Activated CD8-positive, alpha-beta T cell treated with anti-CD3 and anti-CD28 coated beads for 36 hours (primary cell): Measurements from ENCODE around the gene KPTN. TPM values are rescaled to one million over a fixed set of nuclear protein-coding genes. Genes with fewer than 3 reads are reported as not detected.

Source experiments
- ATAC-seq: fragments of 200-7000 bp; cut with Tn5 transposase; one replicate; pipeline ENCODE4 v1.10.0; 2021; ENCODE audit warnings: mild to moderate bottlenecking, moderate library complexity
- CTCF ChIA-PET: fragments of 350-600 bp; sonication (Branson Sonifier 250); formaldehyde crosslinking; loops from one replicate; lab custom pipeline; 2021; ENCODE audit warnings: antibody characterized with exemption; lab: Charles Lee
- POLR2A ChIA-PET: fragments of 350-600 bp; sonication (Branson Sonifier 250); formaldehyde crosslinking; loops from one replicate; lab custom pipeline; 2021; ENCODE audit warnings: antibody characterized with exemption; lab: Charles Lee
- DNase-seq: peaks from one replicate; pipeline ENCODE4 v3.0.0-alpha.2; 2020
- H3K27ac Mint-ChIP-seq: one replicate; pipeline ENCODE4 v1.8.0; 2021; ENCODE audit warnings: mild to moderate bottlenecking, mixed read lengths
- H3K27me3 Mint-ChIP-seq: one replicate; pipeline ENCODE4 v1.8.0; 2021; ENCODE audit warnings: mixed read lengths
- H3K36me3 Mint-ChIP-seq: one replicate; pipeline ENCODE4 v1.8.0; 2021; ENCODE audit warnings: low read depth, mixed read lengths
- H3K4me1 Mint-ChIP-seq: one replicate; pipeline ENCODE4 v1.8.0; 2021; ENCODE audit warnings: low read depth, mixed read lengths
- H3K4me3 Mint-ChIP-seq: one replicate; pipeline ENCODE4 v1.8.0; 2021; ENCODE audit warnings: mild to moderate bottlenecking, moderate library complexity, mixed read lengths
- H3K9me3 Mint-ChIP-seq: one replicate; pipeline ENCODE4 v1.8.0; 2021; ENCODE audit warnings: mixed read lengths
- CTCF ChIP-seq: fragments of 200-600 bp; IDR thresholded peaks from one replicate; pipeline ENCODE4 v1.8.0; 2022; ENCODE audit warnings: antibody characterized with exemption, mild to moderate bottlenecking
- intact Hi-C: fragments of 100-400 bp; cut with micrococcal nuclease; formaldehyde crosslinking; loops from one replicate; pipeline ENCODE4 v1.10.0; 2022
- total RNA-seq, 2 experiments: library from RNA; stranded (reverse); gene quantifications; one replicate each; pipeline ENCODE4 v1.2.3, GENCODE V29; 2021

Gene KPTN
- total RNA-seq, 2 experiments from 2014 or later = 10.4 to 11.0 TPM

- ChIA-PET POLR2A (interaction anchor here (1.8 kb wide), 1 partner anchor 11 kb away, joined by 4 read pairs; no protein-coding TSS in a partner anchor), CTCF (interaction anchor here (1.1 to 2.3 kb wide), 4 partner anchors 12 to 204 kb away, joined by 3 to 6 read pairs (median 4); partner anchors contain the start of gene NAPA)
- no peak for ATAC-seq
- no peak for DNase-seq
- TF ChIP-seq CTCF = no peak
- intact Hi-C loops = no loop called here
- Mint-ChIP-seq H3K4me3 (no peak overlapping the region), H3K27me3 (no peaks in the 10 kb centered on the region), H3K4me1 (no peaks in the 10 kb centered on the region), H3K9me3 (no peaks in the 10 kb centered on the region), H3K27ac (no peak overlapping the region), H3K36me3 (peaks cover 2% of the 10 kb centered on the region)
Observed at GRCh38 chr19:47503130-47503825, 19.3 kb upstream of the KPTN start.

- ATAC-seq (no peak), DNase-seq (no peak)
- no peaks in the 10 kb centered on the region for H3K27me3 Mint-ChIP-seq
- TF ChIP-seq CTCF = no peak
- no peaks in the 10 kb centered on the region for H3K4me1 Mint-ChIP-seq
- ChIA-PET CTCF (interaction anchor here (1.4 to 5.8 kb wide), 3 partner anchors 16 to 212 kb away, joined by 3 to 29 read pairs (median 4); partner anchors contain the start of genes EHD2 and KPTN), POLR2A (interaction anchor here (1.0 to 1.4 kb wide), 4 partner anchors 12 to 23 kb away, joined by 3 to 5 read pairs (median 4); partner anchors contain the start of gene KPTN)
- no peak overlapping the region for H3K4me3 Mint-ChIP-seq
- H3K36me3 Mint-ChIP-seq = peaks cover 2% of the 10 kb centered on the region
- H3K27ac Mint-ChIP-seq = no peak overlapping the region
- no peaks in the 10 kb centered on the region for H3K9me3 Mint-ChIP-seq
- intact Hi-C loops = no loop called here
Observed at GRCh38 chr19:47499863-47500830, 16.1 kb upstream of the KPTN start.

GRCh38 chr19:47499371-47499770 is 15.4 kb upstream of the KPTN start:
- Mint-ChIP-seq H3K36me3 (peaks cover 2% of the 10 kb centered on the region), H3K27ac (no peak overlapping the region), H3K4me3 (no peak overlapping the region), H3K27me3 (no peaks in the 10 kb centered on the region), H3K4me1 (no peaks in the 10 kb centered on the region), H3K9me3 (no peaks in the 10 kb centered on the region)
- ATAC-seq (no peak), DNase-seq (no peak)
- intact Hi-C loops = no loop called here
- ChIA-PET POLR2A (interaction anchor here (0.8 to 1.4 kb wide), 4 partner anchors 10 to 208 kb away, joined by 3 to 5 read pairs (median 3); partner anchors contain the start of gene KPTN), CTCF (interaction anchor here (5.8 kb wide), 1 partner anchor 16 kb away, joined by 29 read pairs; the partner anchor contains the start of gene KPTN)
- no peak for TF ChIP-seq CTCF

GRCh38 chr19:47498561-47498960 is 14.5 kb upstream of the KPTN start:
- DNase-seq (no peak), ATAC-seq (no peak)
- Mint-ChIP-seq H3K27ac (peak overlapping the region; percentile 15), H3K9me3 (no peaks in the 10 kb centered on the region), H3K4me1 (no peaks in the 10 kb centered on the region), H3K36me3 (peaks cover 2% of the 10 kb centered on the region), H3K4me3 (no peak overlapping the region), H3K27me3 (no peaks in the 10 kb centered on the region)
- TF ChIP-seq CTCF = no peak
- intact Hi-C loops = no loop called here
- ChIA-PET CTCF (interaction anchor here (5.8 kb wide), 1 partner anchor 15 kb away, joined by 29 read pairs; the partner anchor contains the start of gene KPTN), POLR2A (interaction anchor here (0.7 to 1.4 kb wide), 3 partner anchors 11 to 15 kb away, joined by 3 to 5 read pairs (median 4); partner anchors contain the start of gene KPTN)
